ENCODE measurements around the gene ACMSD.

DNA sequence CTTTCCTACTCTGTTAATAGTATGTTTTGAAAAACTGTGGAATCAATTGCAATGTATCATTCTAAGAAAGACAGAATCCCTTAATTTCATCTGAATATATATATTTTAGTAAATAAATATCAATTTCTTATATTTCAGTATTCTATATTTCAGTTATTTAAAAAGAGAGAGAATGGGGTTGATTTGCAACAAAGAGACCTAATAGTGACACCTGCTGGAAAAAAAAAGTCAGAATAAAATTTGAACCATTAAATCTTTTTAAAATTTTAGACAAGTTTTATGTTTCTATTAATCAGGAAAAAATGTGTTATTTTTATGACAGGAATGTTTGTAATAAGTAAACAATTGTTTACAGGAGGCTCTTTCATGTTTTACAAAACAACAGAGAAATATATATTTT, 59.5 kb downstream of the ACMSD start:
- TF ChIP-seq, protein P1, sequence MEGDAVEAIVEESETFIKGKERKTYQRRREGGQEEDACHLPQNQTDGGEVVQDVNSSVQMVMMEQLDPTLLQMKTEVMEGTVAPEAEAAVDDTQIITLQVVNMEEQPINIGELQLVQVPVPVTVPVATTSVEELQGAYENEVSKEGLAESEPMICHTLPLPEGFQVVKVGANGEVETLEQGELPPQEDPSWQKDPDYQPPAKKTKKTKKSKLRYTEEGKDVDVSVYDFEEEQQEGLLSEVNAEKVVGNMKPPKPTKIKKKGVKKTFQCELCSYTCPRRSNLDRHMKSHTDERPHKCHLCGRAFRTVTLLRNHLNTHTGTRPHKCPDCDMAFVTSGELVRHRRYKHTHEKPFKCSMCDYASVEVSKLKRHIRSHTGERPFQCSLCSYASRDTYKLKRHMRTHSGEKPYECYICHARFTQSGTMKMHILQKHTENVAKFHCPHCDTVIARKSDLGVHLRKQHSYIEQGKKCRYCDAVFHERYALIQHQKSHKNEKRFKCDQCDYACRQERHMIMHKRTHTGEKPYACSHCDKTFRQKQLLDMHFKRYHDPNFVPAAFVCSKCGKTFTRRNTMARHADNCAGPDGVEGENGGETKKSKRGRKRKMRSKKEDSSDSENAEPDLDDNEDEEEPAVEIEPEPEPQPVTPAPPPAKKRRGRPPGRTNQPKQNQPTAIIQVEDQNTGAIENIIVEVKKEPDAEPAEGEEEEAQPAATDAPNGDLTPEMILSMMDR (conservative IDR thresholded peaks at IDR 0.05; ENCODE audit: low read depth in 2 of 2) = peak in 1 of 2 experiments; percentile 46; a peak in 3 of 4 replicates
- TF ChIP-seq POLR2AphosphoS5 (IDR thresholded peaks at IDR 0.05; ENCODE audit: low read depth) (no peak), NANOG (IDR thresholded peaks at IDR 0.05; ENCODE audit: borderline replicate concordance) (no peak), EZH2 (IDR thresholded peaks at IDR 0.05; ENCODE audit: low read depth, unreplicated experiment) (no peak), CREB1 (CRISPR knock-in tag; IDR thresholded peaks at IDR 0.05; ENCODE audit: low read depth) (no peak), JUNB (IDR thresholded peaks at IDR 0.05; ENCODE audit: unreplicated experiment) (no peak), EZH2phosphoT487 (IDR thresholded peaks at IDR 0.05; ENCODE audit: unreplicated experiment) (no peak)
- TF ChIP-seq, protein P2, sequence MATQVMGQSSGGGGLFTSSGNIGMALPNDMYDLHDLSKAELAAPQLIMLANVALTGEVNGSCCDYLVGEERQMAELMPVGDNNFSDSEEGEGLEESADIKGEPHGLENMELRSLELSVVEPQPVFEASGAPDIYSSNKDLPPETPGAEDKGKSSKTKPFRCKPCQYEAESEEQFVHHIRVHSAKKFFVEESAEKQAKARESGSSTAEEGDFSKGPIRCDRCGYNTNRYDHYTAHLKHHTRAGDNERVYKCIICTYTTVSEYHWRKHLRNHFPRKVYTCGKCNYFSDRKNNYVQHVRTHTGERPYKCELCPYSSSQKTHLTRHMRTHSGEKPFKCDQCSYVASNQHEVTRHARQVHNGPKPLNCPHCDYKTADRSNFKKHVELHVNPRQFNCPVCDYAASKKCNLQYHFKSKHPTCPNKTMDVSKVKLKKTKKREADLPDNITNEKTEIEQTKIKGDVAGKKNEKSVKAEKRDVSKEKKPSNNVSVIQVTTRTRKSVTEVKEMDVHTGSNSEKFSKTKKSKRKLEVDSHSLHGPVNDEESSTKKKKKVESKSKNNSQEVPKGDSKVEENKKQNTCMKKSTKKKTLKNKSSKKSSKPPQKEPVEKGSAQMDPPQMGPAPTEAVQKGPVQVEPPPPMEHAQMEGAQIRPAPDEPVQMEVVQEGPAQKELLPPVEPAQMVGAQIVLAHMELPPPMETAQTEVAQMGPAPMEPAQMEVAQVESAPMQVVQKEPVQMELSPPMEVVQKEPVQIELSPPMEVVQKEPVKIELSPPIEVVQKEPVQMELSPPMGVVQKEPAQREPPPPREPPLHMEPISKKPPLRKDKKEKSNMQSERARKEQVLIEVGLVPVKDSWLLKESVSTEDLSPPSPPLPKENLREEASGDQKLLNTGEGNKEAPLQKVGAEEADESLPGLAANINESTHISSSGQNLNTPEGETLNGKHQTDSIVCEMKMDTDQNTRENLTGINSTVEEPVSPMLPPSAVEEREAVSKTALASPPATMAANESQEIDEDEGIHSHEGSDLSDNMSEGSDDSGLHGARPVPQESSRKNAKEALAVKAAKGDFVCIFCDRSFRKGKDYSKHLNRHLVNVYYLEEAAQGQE (IDR thresholded peaks at IDR 0.05; ENCODE audit: unreplicated experiment) = no peak
- TF ChIP-seq, protein P3, sequence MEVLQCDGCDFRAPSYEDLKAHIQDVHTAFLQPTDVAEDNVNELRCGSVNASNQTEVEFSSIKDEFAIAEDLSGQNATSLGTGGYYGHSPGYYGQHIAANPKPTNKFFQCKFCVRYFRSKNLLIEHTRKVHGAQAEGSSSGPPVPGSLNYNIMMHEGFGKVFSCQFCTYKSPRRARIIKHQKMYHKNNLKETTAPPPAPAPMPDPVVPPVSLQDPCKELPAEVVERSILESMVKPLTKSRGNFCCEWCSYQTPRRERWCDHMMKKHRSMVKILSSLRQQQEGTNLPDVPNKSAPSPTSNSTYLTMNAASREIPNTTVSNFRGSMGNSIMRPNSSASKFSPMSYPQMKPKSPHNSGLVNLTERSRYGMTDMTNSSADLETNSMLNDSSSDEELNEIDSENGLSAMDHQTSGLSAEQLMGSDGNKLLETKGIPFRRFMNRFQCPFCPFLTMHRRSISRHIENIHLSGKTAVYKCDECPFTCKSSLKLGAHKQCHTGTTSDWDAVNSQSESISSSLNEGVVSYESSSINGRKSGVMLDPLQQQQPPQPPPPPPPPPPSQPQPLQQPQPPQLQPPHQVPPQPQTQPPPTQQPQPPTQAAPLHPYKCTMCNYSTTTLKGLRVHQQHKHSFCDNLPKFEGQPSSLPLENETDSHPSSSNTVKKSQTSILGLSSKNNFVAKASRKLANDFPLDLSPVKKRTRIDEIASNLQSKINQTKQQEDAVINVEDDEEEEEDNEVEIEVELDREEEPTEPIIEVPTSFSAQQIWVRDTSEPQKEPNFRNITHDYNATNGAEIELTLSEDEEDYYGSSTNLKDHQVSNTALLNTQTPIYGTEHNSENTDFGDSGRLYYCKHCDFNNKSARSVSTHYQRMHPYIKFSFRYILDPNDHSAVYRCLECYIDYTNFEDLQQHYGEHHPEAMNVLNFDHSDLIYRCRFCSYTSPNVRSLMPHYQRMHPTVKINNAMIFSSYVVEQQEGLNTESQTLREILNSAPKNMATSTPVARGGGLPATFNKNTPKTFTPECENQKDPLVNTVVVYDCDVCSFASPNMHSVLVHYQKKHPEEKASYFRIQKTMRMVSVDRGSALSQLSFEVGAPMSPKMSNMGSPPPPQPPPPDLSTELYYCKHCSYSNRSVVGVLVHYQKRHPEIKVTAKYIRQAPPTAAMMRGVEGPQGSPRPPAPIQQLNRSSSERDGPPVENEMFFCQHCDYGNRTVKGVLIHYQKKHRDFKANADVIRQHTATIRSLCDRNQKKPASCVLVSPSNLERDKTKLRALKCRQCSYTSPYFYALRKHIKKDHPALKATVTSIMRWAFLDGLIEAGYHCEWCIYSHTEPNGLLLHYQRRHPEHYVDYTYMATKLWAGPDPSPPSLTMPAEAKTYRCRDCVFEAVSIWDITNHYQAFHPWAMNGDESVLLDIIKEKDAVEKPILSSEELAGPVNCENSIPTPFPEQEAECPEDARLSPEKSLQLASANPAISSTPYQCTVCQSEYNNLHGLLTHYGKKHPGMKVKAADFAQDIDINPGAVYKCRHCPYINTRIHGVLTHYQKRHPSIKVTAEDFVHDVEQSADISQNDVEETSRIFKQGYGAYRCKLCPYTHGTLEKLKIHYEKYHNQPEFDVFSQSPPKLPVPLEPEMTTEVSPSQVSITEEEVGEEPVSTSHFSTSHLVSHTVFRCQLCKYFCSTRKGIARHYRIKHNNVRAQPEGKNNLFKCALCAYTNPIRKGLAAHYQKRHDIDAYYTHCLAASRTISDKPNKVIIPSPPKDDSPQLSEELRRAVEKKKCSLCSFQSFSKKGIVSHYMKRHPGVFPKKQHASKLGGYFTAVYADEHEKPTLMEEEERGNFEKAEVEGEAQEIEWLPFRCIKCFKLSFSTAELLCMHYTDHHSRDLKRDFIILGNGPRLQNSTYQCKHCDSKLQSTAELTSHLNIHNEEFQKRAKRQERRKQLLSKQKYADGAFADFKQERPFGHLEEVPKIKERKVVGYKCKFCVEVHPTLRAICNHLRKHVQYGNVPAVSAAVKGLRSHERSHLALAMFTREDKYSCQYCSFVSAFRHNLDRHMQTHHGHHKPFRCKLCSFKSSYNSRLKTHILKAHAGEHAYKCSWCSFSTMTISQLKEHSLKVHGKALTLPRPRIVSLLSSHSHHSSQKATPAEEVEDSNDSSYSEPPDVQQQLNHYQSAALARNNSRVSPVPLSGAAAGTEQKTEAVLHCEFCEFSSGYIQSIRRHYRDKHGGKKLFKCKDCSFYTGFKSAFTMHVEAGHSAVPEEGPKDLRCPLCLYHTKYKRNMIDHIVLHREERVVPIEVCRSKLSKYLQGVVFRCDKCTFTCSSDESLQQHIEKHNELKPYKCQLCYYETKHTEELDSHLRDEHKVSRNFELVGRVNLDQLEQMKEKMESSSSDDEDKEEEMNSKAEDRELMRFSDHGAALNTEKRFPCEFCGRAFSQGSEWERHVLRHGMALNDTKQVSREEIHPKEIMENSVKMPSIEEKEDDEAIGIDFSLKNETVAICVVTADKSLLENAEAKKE (CRISPR knock-in tag; IDR thresholded peaks at IDR 0.05) = no peak

Data from GM23338 (cell line).